Activated CD4-positive, alpha-beta T cell treated with anti-CD3 and anti-CD28 coated beads, Interleukin-2, amount 50 U/mL, for 1 hour (primary cell): ENCODE data around the gene DENND6B.
"Not testable (repeated sequence)": the region's sequence is repeated elsewhere in the genome, so short reads cannot be mapped to it uniquely, and the experiment has no call there.

Source experiments
- DNase-seq: peaks from one replicate; pipeline ENCODE4 v3.0.0-alpha.2; 2020

Gene DENND6B

DNA sequence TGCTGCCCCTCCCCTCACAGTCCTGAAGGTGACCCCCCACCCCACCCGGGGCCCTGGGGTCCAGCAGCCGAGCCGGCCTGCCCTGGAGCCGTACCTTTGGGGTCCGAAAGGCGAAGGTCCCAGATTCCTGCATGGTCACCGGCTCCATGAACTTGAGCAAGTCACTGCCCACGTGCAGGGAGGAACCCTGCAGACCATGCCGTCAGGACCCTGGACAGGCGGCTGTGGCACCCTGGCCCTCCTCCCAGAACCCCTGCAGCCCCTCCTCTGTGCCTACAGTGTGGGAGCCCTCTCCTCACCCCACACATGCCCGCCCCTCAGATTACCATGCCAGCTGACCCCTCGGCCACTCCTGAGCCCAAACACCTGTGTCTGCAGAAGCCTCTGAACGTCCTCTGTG is 42.3 kb downstream of the DENND6B start:
- no peak for DNase-seq

DNA sequence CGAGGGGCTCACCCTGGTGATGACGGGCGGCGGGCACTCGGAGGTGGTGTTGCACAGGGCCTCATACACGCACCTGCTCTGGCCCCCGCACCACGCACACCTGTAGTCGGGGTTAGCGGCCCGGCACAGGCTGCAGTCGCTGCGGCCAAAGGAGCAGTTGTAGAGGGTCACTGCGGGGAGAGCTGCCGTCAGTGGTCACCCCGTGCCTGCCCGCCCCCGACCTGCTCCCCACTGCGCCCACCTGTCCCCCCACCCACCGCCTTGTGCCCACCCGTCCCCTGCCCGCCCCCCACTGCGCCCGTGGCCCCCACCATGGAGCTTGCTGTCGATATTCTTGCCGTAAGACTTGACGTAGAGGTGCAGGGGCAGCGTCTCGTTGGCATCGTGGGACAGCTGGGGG is 43.0 kb downstream of the DENND6B start:
- no peak for DNase-seq

DNA sequence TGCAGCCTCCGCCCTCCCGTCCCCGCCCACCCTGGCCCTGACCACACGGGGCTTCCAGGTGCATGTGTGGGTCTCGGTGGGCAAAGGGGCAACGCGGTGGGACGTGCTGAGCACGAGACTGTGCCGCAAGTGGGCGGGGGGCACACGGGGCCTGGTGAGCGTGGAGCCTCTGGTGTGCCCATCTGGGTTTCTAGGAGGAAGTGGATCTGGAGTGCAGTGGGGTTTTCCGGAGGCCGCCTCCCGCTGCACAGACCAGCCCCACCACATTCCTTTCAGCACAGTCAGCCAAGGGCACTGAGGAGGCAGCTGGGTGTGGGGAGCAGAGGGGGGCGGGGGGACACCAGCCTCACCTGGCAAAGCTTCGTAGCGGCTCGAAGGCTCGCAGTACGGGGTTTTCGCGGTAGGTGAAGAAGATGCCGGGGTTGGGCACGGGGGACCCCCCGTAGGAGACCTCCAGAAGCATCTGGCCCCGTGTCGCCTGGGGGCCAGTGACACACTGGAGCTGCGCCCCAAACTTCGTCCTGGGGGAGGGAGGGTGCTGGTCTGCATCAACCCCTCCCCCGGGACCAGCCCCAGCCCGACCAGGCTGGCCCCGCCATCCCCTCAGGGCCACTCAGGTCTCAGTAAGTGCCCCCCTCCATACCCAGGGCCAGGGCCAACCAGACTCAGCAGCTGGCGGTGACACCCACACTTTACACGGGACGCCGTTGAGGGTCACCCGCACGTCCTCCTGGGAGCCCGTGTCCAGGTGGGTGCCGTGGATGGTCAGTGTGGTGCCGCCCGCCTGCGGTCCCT is 44.3 kb downstream of the DENND6B start:
- no peak for DNase-seq

DNA sequence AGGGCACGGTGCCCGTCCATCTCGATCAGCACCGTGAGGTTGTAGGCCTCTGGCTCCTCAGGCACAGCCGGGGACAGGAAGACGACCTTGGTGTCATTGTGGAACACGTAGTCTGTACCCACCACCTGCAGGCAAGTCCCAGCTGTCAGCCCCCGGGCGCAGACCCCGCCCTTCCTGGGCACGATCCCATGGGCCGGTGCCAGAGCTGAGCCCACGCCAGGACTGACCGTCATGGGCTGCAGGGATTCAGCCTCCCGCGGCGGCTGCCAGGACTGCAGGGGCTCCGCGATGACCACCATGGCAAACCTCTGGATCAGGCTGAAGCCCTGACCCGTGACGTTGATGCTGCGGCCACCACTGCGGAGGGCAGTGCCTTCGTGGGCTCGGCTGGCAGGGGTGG is 44.9 kb downstream of the DENND6B start:
- no peak for DNase-seq

DNA sequence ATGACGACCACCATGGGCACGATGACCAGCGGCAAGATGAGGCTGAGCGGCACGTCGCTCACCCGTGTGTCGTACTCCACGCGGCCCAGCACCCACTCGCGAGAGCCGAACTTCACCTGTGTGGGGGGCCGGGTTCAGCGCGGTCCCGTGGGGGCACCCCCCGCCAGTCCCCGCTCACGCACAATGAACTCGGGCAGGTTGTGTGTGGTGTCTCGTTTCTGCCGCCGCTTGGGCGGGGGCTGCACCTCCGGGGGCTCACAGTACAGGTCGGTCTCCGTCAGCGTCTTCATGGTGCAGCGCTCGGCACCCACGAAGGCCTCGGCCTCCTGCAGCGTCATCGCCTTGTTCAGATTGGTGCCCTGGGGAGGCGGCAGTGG is 45.4 kb downstream of the DENND6B start:
- DNase-seq: no peak

DNA sequence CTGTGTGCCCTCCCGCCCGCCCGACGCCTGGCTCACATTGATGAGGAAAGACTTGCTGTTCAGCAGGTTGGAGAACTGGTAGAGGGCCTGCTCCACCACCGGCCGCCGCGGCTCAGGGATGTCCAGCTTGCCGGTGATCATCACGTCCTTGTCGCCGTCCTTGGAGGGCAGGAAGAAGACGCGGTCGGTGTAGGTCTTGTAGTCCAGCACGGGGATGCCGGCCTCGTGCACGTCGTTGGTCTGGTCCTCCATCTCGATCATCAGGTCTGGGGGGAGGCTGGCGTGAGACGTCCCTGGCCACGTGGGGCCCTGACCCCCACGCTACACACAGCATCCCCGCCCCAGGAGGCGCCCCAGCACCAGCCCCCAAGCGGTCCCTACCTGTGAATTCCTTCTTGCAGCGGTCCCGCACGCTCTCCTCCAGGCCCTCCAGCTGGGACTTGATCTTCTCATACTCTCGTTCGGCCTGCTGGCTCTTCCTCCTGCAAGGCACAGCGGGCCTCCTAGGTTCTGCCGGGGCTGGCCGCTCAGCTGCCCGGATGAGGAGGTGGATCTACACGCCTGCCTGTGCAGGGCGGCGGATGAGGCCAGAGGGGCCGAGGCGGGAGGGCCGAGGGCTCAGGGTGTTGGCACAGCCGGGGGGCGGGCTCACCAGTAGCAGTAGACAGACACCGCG is 46.0 kb downstream of the DENND6B start:
- DNase-seq: no peak

DNA sequence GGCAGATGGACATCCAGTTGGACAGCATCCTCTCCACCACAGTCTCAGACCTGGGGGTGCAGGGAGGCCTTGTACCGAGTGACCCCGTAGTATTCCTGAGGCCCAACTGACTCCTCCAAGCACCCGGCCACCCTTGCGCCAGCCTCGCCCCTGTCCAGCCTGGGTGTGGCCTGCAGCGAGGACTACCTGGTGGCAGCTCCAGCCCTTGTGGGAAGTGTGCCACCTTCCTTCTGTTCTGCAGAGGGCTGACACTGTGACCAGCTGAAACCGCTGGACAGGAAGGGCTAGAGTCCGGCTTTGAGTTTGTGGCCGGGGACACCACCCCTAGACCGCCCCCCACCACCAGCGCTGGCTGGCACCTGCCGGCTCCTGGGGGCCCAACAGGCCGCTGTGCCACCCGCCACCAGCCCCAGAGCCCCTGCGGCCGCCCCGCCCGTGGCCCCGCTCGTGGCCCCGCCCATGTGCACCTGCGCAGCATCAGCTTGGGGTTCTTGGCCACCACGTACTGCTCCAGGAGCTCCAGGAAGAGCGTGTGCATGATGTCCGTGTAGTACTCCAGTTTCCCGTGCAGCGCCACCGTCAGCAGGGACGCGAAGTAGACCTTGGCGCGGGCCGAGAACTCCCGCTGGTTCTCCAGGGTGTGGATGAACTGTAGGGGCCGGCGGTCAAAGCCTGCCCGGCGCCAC is 46.6 kb downstream of the DENND6B start:
- no peak for DNase-seq

DNA sequence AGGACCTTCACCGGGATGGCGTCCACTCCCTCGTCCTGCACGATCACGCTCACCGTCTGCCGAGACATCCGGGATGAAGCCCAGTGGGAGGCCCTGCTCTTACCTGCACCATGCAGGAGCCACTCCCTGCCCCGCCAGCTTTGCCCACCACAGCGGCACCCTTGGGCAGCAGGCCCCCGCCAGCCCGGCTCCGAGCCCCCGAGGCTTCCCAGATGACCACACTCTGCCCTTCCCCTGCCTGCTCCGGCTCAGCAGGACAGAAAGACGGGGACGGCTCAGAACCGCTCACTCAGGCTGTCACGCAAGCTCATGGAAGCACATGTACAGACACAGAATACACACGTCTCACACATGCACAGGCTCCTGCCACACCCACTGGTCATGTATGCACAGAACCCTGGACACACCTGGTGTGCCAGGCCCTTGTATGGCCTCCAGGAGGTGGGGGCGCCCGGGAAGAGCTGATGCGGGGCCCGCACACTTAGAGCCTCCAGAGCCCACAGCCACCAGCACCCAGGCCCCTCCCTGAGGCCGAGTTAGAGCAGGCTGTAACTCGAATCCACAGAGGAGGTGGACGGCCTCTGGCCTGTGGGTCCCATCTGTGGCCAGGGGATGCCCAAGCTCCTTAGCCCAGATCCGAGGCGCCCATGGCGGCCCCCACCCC is 47.7 kb downstream of the DENND6B start:
- DNase-seq: no peak

DNA sequence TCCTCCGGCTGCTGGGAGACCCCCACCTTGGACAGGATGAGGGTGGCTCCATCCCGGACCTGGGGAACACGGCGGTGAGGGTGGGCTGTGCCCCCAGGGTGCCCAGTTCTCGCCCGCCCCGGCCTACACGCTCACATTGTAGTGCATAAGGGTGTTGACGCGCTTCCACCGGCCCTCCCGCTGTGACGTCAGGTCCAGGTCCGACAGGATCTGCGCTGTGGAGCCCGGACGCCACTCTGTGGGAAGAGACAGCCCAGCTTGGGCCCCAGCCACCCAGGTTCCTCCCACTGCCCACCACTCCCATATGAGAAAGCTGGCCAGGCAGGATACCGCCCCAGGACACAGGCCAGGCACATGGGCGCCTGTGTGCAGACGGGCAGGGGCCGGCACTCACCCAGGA is 48.4 kb downstream of the DENND6B start:
- no peak for DNase-seq

DNA sequence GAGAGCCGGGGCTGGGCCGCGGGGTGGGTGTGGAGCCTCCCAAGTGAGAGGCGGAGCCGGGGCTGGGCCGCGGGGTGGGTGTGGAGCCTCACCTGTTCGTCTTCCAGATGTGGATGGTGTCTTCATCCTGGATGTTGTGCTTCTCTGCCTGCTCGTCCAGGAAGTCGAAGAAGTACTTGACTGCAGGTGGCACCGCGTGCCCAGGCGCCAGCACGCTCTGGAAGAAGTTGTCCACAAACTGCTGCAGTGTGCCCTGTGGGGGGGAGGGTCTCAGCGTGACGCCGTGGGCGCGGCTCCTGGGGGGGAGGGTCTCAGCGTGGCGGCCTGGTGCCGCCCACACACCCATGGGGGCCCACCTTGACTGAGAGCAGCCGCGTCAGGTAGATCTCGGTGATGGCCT is 49.1 kb downstream of the DENND6B start:
- no peak for DNase-seq

DNA sequence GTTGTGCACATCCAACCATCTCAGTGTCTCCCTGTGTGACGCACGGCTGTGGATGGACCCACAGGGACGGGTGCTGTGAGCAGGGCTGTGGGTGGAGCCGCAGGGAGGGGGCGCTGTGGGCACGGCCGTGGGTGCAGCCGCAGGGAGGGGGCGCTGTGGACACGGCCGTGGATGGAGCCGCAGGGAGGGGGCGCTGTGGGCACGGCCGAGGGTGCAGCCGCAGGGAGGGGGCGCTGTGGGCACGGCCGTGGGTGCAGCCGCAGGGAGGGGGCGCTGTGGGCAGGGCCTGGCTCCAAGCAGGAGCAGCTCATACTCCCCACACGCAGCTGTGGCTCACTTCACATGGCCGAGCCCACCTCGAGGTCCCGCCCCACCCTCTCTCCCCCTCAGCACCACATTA is 50.7 kb downstream of the DENND6B start:
- DNase-seq: peak; percentile 20

DNA sequence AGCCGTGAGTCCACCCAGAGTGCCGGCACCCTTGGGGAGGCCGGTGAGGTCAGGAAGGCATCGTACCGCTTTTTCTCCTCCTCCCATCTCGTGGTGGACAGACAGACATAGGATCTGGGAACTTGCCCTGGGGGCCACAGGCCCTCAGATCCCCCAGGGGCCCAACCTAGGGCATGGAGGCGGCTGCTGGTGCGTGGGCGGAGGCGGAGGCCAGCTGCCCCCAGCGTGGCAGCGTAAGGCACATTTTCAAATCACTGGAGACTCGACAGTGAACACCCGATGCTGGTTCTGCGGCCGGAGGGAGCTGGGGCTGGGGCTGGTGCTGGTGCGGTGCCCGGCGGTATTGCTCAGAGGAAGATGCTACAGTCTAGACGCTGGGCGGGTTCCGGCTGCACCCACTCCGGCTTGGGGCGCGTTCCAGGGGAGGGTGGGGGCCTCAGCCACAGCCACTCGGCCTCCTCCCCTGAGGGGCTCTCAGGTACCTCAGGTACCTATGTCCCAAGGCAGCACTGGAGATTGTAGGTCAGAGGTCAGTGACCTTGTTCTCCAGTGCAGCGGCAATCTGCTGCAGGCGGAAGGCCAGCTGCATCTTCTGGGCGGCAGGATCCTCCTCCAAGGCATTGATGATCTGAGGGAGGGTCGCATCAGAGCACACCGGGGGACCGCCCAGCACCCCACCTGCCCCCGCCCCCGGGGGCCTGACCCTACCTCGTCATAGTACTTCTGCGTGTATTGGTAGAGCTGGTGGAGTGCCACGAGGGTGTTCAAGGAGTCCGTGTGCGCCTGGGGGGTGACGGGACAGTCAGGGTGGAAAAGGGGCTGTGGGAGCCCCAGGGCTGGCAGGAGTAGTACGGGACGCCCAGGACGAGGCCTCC is 51.4 kb downstream of the DENND6B start:
- no peak for DNase-seq

DNA sequence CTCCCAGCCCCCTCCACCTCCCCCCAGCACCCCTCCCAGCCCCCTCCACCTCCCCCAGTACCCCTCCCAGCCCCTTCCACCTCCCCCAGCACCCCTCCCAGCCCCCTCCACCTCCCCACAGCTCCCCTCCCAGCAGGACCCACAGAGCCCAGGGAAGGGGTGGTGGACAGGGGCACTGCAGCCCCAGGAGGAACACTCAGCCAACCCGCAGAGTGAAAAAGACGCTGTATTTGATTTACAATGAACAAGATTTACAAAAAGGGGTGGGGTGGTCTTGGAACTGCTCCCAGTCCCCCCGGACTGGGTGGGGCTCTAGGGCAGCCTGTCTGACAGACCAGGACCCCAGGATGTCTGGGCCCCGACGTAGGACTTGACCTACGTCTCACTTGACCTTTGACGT is 52.0 kb downstream of the DENND6B start:
- no peak for DNase-seq

DNA sequence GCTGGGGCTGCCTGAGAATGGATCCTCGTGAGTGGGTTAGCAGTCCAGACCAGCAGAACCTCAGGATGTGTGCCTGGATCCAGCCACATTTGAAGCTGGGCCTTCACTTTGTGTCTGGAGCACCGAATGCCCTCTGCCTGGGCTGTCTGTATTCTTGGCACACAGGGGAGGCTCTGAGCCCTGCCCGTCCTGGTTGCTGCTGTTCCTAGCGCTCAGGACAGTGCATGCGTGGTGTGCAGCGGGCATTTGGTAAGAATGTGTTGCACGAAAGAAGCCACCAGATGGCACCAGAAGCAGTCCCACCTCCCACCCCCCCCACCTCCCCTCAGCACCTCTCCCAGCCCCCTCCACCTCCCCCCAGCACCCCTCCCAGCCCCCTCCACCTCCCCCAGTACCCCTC is 52.5 kb downstream of the DENND6B start:
- DNase-seq: peak; percentile 34

DNA sequence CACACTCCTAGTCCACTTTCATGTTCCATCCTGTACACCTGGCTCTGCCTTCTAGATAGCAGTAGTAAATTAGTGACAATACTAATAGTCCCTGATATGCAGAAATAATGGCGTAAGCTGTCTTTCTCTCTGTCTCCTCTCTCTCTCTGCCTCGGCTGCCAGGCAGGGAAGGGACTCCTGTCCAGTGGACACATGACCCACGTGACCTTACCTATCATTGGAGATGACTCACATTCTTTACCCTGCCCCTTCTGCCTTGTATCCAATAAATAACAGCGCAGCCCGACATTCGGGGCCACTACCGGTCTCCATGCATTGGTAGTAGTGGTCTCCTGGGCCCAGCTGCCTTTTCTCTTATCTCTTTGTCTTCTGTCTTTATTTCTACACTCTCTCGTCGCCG is 53.0 kb downstream of the DENND6B start:
- DNase-seq: not testable (repeated sequence)

DNA sequence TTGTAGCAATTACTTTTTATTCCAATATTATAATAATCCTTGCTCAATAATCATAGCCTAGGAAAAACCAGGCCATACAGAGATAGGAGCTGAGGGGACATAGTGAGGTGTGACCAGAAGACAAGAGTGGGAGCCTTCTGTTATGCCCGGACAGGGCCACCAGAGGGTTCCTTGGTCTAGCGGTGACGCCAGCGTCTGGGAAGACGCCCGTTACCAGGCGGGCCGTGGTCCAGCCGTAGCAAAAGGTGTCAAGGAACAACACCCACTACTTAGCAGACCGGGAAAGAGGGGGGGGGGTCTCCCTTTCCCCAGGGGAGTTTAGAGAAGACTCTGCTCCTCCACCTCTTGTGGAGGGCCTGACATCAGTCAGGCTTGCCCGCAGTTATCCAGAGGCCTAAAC is 53.5 kb downstream of the DENND6B start:
- DNase-seq: not testable (repeated sequence)

DNA sequence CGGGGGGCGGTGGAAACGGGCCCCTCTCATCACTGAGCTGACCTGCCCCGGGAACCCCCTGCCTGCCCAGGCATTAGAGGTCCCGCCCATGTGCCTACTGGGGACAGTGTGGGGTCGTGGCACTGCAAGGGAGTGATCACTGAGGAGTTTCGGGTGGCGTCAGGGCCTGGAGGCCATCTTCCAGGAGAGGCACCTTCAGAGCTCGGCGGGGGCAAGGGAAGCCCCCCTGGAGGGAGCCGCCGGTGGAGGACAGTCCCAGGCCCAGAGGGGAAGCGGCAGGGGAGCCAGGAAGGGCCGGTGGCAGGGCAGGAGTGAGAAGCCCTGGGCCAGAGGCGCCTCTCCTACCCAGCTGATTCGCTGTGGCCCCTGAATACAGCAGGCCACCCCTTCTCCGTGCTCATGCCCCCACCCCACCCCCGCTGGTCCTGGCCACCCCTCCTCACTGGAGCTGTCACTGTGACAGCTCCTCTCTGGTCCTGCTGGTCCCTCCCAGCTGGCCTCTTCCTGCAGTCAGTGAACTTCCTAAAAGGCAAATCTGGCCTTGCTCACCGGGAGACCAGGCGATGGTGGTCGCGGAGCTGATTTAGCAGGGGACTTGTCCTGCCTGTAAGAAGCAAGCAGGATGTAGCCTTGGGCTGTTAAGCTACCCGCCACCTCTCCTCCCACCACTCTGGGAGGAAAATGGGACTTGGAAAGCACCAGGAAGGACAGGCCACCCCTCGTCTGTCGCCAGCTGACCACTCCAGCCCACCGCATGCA is 54.6 kb downstream of the DENND6B start:
- no peak for DNase-seq

DNA sequence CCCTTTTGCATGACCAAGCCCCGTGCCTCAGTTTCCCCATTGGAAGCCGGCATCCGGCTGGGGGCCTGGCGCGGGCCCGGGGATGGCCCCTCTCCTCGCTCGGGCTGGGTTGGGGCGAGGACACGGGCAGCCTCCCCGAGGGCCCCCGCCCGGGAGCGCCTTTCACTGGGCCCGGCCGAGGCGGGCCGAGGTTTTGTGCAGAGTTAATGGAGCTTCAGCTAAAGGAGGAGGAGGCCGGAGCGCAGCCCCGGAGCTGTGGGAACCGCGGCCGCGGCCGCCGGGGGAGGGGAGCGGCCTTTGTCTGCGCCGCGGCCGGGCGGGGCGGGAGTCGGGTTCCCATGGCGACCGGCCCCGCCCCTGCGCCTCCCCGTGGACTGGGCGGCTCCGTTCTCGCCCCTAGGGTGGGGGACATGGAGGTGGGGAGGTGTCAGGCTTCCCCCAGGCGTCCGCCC is 55.3 kb downstream of the DENND6B start:
- peak; percentile 53 for DNase-seq

DNA sequence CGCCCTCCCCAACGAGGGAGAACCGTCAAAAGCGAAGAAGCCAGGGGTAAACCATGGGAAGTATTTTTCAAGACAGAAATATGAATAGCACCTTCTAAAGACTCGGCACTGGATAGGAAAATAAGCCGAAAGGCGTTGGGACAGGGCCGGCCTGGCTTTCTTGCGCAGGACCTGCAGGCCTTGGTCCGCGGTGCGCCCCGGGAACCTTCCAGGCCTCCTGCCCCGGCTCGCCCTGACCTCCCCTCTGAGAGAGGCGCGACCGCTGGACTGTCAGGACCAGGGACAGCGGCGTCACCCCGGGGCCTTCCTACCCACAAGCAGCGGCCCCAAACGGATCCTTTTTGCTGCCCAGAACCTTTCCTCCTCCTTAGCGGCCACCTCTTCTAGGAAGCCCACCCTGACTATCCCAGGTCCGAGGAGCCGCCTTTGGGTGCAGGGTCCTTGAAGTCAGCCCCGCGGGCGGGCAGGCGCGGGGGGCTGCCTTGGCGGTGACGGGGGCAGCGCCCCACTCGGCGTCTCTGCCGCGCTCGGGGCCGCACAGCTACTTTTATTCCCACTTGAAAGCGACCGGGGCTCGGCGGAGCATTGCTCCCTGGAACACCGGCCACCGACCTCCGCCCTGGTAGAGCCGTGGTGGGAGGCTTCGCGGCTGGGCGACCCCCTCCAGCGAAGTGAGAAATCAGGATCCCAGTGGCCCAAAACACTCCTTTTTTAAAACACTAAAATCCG is 56.0 kb downstream of the DENND6B start:
- DNase-seq: peak; percentile 73

DNA sequence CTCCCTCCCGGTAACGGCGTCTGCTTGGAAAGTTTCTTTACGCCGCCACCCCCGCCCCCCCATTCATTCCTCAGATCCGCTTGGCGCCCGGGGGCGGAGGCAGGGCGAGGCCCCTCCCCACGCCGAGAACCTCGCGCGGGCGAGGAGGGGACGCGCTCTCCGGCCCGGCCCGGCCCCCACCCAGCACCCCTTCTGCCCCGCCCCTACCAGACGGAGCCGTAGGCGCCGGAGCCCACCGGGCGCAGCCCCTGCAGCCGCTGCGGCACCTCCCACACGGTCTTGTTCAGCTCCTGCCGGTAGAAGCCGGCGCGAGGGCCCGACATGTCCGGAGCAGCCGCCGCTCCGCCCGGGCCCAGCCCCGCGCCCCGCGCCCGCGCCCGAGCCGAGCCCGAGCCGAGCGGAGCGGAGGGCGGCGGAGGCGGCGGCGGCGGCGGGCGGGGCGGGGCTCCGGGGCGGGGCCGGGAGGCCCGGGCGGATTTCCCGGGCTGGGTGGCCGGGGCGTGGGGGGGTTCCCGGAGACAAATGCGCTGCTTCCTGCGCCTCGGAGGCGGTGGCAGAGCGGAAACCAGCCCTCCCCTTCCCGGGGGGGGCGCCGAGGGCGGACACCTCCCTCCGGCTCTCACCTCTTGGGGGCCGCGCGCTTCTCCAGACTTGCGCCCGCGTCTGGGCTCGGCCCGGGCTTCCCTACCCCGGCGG is 56.7 kb downstream of the DENND6B start, which contains the start of gene MAPK11:
Gene MAPK11 (minus strand): TSS at position 411 of the 696 bp plus-strand sequence. CDS start 88 bp downstream, at position 323.
- DNase-seq: peak; percentile 58
